GM18499 (cell line): Measurements from ENCODE around the gene TMEM50A.
"Not testable (repeated sequence)": the region's sequence is repeated elsewhere in the genome, so short reads cannot be mapped to it uniquely, and the experiment has no call there.

Experiments
- ATAC-seq: cut with Tn5 transposase; IDR thresholded peaks from one replicate; pipeline ENCODE4 v1.9.1; 2021; ENCODE audit warnings: moderate number of reproducible peaks; ENCODE audit not compliant: insufficient read depth, unreplicated experiment

TMEM50A gene

GRCh38 chr1:25338188-25338981 is at the start of gene TMEM50A:
Gene TMEM50A, plus strand, starts transcription at chr1:25338334. Its CDS starts 2,153 bp downstream, at chr1:25340487.
- peak; percentile 44 for ATAC-seq

- ATAC-seq = not testable (repeated sequence)
These were observed 49.5 kb upstream of the TMEM50A start for GRCh38 chr1:25288573-25289101.

- not testable (repeated sequence) for ATAC-seq
These were observed 48.1 kb upstream of the TMEM50A start for GRCh38 chr1:25290043-25290442.

- not testable (repeated sequence) for ATAC-seq
These were observed 44.7 kb upstream of the TMEM50A start for GRCh38 chr1:25293426-25293825.

GRCh38 chr1:25294889-25295826 is 43.0 kb upstream of the TMEM50A start:
- ATAC-seq = not testable (repeated sequence)

- not testable (repeated sequence) for ATAC-seq
These were observed 41.6 kb upstream of the TMEM50A start for GRCh38 chr1:25296501-25296900.

- ATAC-seq = not testable (repeated sequence)
These were observed 37.4 kb upstream of the TMEM50A start for GRCh38 chr1:25300729-25301128.

GRCh38 chr1:25302330-25302729 is 35.8 kb upstream of the TMEM50A start:
- not testable (repeated sequence) for ATAC-seq

- not testable (repeated sequence) for ATAC-seq
These were observed 33.2 kb upstream of the TMEM50A start for GRCh38 chr1:25304936-25305335.

GRCh38 chr1:25308168-25308567 is 30.0 kb upstream of the TMEM50A start:
- ATAC-seq = not testable (repeated sequence)

GRCh38 chr1:25309085-25309484 is 29.0 kb upstream of the TMEM50A start:
- ATAC-seq = not testable (repeated sequence)

GRCh38 chr1:25309486-25309885 is 28.6 kb upstream of the TMEM50A start:
- not testable (repeated sequence) for ATAC-seq

GRCh38 chr1:25312806-25313470 is 25.2 kb upstream of the TMEM50A start:
- ATAC-seq = not testable (repeated sequence)

- ATAC-seq = not testable (repeated sequence)
These were observed 17.7 kb upstream of the TMEM50A start for GRCh38 chr1:25320314-25320938.

- ATAC-seq = not testable (repeated sequence)
These were observed 16.0 kb upstream of the TMEM50A start for GRCh38 chr1:25322127-25322526.

- ATAC-seq = not testable (repeated sequence)
These were observed 13.7 kb upstream of the TMEM50A start for GRCh38 chr1:25324407-25324806.

- not testable (repeated sequence) for ATAC-seq
These were observed 10.0 kb upstream of the TMEM50A start for GRCh38 chr1:25327864-25328790.

GRCh38 chr1:25328791-25329185 is 9.3 kb upstream of the TMEM50A start:
- not testable (repeated sequence) for ATAC-seq
